GM04503 (cell line): ENCODE results near the gene DMXL1.
A peak's percentile ranks its signal among the peaks of the same experiment; 100 is the strongest.

Experiments used
- DNase-seq: peaks from one replicate; pipeline ENCODE4 v3.0.0-alpha.2; 2012; ENCODE audit warnings: low read depth

DMXL1 gene, protein sequence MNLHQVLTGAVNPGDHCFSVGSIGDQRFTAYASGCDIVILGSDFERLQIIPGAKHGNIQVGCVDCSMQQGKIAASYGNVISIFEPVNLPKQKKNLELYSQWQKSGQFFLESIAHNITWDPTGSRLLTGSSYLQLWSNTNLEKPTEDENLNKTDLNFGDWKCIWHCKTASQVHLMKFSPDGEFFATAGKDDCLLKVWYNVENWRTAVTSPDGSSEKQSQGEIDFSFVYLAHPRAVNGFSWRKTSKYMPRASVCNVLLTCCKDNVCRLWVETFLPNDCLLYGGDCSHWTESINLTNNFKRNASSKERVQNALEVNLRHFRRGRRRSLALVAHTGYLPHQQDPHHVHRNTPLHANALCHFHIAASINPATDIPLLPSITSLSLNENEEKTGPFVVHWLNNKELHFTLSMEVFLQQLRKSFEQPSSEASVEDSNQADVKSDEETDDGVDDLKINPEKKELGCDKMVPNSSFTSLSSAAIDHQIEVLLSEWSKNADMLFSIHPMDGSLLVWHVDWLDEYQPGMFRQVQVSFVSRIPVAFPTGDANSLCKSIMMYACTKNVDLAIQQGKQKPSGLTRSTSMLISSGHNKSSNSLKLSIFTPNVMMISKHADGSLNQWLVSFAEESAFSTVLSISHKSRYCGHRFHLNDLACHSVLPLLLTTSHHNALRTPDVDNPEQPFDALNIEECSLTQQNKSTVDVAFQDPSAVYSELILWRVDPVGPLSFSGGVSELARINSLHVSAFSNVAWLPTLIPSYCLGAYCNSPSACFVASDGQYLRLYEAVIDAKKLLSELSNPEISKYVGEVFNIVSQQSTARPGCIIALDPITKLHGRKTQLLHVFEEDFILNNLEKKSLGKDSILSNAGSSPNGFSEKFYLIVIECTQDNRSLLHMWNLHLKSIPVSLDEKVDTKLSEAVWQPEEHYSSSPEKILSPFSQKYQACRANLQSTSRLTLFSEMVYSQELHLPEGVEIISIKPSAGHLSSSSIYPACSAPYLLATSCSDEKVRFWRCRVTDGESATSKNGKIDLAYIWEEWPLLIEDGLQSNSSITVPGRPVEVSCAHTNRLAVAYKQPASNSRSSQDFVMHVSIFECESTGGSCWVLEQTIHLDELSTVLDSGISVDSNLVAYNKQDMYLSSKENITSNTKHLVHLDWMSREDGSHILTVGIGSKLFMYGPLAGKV (N-terminal part only)

DNA sequence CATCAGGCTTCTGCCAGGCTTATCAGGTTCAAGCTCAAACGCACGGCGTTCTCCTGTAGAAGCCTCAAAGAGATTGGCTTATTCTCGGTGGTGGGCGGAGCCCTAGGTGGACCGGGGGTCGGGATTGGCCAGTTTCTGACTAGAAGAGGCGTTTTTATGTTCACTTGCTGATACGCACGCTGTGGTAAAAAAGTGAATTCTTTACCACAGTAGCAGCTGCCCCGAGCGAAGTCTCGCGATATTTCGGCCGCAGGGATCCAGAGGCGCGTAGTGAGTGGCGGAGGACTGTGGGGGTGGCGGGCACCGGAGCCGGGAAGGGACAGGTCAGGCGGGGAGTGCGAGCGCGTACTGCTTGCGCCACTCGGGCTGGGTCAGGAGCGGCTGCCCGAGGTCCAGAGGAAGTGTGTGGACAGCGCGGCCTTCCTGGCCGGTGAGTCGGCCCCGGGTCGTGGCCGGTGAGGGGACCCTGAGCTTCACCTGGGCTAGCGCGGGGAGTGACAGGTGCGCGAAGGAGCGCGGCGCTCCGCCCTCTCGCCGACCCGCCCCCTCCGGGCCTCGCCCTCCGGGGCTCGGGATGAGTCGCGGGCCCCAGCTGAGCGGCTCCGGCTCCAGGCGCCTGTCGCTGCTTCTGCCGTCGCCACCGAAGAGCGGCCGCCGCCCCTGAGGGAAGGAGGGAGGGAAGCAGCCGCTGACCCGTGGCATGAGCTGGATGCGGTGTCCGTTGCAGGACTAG lies at the start of gene DMXL1:
TSS of gene DMXL1 (plus strand) at position 260 of the 733 bp plus-strand sequence. CDS start 483 bp downstream, outside the sequence.
- peak; percentile 96 for DNase-seq

DNA sequence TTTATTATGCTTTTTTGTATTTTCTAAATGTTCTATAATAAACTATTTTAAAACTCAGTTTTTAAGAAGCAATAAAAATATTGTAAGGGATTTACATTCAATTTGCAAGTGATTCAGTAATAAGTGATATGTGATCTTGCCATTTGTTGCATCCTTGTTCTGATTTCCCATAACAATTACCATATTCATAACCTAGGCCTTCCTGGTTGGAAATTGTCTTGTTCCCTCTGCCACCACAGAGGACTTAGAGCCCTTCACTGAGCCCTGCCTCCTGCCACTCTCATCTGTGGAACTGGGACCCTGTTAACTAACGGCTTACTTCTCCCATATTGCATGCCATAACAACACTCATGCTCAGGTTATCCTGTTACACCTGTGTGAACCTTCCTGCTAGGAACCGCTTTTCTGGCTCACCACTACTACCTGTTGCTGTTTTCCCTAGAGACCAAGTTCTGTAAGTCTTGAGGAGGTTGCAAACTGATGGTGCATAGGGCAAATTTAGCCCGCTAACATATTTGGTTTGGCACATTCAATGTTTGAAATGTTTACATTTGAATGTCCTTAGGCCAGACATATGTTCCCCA lies 49.6 kb upstream of the DMXL1 start:
- DNase-seq = no peak

DNA sequence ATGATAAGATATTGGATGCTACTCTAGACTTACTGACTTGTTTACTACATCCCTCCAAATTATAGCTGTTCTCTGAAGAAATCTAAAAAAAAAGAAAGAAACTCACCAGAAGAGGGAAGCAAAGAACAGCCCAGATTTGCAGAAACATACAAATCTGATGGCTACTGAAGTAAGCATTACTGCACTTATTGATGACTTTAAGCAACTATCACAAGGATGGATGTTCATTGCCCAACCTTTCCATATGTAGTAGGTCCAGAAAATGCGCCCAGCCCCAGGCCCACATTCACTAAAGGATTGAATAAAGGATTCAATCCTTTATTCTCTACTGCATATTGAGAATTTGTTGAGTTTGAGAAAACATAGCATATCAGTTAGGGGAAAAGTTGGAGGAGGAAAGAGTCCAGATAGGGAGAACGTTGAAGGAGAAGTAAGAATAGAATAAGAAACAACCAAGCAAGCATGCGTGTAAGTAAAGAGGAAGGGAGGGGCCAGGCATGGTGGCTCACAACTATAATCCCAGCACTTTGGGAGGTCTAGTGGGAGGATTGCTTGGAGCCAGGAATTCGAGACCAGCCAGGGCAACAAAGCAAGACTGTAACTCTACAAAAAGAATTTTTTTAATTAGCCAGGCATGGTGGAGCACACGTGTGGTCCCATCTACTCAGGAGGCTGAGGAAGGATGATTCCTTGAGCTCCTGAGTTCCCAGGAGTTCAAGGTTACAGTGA lies 48.7 kb upstream of the DMXL1 start:
- peak; percentile 10 for DNase-seq

DNA sequence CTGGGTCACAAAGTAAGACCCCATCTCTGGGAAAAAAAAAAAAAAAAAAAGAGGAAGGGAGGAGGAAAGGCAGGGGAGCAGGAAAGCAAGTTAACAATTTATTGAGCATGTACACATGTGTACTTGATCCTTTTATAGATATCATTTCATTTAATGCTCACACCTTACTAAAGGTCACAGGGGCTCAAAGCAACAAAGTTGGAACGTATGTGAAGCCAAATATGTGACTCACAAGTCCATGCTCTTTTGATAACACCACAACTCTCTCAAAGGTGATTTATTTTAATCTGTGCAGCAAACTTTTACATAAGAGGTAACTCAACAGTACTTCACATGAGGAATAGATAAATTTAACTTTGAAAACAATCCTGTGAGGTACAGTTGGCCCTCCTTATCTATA lies 48.1 kb upstream of the DMXL1 start:
- no peak for DNase-seq

DNA sequence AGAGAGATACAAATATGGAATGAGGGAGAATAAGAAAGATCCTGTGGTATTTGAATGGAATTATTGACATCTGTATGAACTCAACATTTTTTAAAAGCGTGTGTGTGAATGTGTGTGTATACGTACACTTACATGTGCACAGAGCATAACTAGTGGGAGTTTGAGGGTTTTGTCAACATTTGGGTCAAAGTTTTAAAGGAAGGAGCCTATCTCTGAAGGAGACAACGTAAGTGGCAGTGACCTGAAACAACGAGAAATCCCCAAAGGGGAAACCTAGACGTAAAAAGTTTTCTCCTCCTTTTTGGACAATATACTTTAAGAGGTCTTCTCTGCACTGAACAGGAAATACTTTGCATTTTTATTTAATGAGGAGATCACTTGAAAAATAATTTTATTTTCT lies 42.3 kb upstream of the DMXL1 start:
- no peak for DNase-seq

DNA sequence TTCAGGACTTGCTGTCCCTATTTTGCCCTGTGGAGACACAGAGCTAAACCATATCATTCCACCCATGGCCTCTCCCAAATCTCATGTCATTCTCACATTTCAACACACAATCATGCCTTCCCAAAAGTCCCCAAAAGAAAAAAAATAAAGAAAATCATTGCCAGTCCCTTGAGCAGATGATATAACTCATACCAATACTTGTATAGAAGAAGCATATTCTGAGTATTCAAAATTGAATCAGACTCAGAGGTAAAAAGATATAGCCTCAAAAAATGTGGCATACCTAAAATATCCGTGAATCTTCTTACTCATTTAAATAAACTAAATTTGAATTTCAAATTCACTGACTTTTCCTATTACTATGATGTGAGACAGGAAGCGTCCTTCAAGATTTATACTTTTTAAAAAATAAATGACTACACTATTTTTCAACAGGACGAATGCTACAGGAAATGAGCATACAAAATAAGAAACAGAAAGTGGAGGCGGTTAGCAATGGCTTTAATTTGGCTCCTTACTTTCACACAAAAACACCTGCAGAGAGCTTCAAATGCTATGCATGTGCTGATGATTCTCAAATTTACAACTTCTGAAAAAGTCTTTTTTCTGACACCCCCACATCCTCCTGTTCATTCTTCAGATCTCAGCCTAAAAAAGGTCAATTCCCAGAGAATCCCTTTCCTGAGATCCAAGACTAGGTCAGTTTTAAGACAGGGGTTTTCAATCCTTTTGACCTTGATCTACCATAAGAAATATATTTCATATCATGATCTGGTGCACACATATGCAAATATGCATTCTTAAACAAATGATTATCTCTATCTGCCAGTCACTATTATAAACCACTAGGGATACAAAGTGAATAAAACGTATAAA lies 39.6 kb upstream of the DMXL1 start:
- DNase-seq = no peak

DNA sequence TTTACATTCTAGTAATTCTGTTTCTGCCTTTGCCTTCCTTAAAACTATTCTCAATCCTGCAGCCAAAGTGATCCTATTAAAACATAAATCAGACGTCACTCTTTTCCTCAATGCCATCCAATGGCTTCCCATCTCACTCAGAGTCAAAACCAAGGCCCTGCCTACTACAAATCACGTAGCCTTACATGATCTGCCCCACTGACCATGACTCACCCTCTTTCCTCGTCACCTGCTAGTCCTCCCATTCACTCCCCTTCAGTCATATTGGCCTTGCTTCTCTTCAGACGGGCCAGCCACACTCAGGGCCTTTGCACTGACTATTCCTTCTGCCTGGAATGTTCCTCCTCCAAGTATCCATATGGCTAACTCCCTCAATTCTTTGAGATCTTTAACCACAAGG lies 39.0 kb upstream of the DMXL1 start:
- DNase-seq = no peak

DNA sequence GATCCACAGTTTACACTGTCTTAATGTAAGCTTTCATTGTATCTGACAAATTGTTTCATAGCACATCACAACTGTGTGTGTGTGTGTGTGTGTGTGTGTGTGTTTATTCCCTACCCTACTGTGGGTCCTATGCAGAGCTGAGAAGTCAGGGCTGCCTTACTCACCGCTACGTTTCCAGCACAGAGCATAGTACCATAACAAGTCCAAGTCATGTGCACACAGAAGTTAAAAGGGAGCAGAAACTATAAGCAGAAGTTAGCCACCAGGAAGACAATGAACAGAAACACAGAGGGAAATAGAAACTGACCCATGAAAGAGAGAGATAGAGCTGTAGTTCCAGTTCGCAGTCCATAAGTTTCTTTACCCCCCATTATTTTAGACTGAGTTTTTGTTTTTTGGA lies 38.2 kb upstream of the DMXL1 start:
- no peak for DNase-seq

DNA sequence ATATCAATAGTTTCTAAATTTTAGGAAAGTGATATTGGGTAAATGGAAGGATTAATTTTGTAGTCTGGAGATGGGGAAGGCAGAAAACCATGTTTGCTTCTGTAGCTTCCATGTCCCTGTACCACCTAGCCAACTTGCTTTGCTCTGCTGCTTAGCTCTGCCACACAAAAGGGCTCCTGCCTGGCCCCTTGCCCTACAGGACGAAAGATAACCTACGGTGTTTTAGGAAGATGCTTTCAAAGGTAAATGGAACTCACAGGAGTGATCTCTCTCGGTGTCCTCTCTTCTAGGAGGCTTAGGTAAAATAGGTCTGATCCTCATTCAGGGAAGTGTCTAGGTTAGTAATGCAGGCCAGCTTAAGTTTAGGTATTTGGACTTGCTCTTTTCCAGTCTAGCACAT lies 37.8 kb upstream of the DMXL1 start:
- no peak for DNase-seq

DNA sequence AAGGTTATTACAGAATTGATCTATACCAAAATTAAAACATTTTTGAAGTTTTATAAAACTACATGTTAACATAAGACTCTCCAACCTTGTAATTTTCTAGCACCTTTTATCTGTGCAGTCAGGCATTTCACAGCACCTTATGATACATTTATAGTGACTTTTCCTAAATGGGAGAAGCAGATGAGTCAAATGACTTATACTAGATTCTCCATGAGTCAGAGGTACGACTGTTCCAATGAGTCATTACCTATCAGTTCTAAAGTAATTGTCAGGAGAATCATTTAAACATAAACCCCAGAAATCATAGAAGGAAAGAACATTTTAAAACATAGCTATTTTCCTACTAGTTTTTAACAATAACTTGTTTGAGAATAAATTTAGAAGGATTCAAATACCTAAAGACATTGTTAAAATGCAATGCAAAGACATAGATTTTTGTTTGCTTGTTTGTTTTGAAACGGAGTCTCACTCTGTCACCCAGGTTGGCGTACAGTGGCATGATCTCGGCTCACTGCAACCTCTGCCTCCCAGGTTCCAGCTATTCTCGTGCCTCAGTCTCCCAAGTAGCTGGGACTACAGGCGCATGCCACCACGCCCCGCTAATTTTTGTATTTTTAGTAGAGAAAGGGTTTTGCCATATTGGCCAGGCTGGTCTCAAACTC lies 34.7 kb upstream of the DMXL1 start:
- DNase-seq = peak; percentile 39

DNA sequence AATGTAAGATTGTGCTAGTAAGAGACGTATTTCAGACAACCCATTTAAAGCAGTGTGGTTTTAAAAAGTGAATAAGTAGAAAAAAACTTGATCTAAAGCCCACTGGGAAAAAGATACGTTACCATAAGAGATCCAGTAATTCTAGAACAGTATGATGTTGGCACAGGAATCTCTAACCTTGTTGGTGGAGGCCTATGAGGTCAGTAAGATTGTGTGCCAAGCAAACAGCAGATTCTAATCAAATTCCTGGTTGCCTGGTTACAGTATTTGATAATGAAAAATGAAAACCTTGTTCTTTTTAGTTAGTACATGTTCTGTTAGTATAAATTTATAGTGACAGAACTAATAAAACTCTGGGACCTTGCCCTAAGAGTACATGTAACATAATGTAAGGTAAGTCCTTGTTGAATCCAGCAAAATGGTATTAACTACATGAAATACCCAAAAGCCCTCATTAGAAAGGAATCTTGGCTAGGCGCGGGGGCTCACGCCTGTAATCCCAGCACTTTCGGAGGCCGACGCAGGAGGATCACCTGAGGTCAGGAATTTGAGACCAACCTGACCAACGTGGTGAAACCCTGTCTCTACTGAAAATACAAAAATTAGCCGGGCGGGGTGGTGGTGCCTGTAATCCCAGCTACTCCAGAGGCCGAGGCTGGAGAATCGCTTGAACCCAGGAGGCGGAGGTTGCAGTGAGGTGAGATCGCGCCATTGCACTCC lies 33.2 kb upstream of the DMXL1 start:
- DNase-seq = no peak

DNA sequence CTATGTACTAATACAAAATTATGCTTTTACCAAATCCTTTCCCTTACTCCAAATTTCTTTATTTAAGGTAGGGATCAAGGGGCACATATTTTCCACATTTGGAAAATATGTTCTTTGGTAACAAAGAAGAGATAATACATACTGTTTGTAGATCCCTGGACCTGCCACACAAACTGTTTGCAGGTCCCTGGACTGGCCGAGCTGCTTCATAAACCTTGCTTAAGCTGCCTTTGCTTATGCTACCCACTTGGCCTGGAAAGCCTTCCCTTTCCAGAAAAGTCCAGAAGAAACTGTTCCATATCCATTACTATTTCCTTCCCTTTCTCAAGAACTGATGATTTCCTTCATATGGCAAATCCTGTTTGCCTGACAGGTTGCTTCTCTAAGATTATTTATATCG lies 22.6 kb upstream of the DMXL1 start:
- DNase-seq = no peak

DNA sequence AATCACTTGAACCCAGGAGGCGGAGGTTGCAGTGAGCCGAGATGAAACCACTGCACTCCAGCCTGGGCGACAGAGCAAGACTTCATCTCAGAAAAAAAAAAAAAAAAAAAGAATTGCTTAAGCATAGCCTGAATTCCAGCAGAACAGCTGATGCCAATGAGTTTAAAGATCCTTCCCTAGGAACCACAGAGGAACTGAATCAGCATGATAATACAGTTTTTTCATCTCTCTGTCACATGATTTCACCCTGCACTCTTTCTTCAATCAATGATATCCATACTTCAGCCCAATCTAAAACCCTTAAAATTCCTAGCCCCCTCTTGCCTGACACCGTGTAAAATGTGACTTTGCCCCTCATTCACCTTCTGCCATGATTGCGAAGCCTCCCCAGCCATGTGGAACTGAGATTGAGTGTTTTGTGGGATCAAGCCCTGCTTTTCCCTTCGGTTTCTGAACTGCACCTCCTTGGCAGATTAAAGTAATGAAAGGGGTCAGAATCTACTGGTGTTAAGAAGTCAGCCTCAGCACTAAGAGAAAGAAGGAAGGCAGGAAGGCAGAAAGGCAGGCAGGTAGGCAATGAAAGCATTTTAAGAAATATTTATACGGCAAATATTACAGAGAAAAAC lies 20.9 kb upstream of the DMXL1 start:
- DNase-seq = no peak

DNA sequence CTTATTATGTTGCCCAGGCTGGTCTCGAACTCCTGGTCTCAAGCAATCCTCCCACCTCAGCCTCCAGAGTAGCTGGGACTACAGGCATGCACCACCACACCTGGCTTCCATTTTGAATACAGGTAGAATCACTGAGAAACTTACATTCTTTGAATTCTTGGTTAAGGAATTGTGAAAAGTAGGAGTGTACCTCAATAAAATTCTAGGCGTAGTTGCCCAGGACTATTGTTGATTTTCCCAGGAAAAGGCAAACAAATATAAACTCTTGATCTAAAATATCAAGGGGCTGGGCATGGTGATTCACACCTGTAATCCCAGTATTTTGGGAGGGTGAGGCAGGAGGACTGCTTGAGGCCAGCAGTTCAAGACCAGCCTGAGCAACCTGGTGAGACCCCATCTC lies 16.8 kb upstream of the DMXL1 start:
- DNase-seq = no peak

DNA sequence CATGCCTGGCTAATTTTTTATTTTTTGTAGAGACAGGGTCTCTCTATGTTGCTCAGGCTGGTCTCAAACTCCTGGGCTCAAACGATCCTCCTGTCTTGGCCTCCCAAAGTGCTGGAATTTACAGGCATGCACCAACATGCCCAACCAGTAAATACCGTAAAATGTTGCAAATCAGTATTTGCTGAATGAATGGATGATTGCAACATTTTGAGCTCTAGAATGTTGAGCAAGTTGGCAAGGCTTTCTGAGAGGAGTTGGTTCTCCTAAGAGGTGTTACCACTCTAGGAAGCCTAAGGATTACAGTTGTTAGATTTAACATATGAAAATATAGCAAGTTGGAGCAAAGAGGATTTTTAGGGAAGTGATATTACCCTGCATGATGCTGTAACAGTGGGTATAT lies 15.6 kb upstream of the DMXL1 start:
- DNase-seq = no peak

DNA sequence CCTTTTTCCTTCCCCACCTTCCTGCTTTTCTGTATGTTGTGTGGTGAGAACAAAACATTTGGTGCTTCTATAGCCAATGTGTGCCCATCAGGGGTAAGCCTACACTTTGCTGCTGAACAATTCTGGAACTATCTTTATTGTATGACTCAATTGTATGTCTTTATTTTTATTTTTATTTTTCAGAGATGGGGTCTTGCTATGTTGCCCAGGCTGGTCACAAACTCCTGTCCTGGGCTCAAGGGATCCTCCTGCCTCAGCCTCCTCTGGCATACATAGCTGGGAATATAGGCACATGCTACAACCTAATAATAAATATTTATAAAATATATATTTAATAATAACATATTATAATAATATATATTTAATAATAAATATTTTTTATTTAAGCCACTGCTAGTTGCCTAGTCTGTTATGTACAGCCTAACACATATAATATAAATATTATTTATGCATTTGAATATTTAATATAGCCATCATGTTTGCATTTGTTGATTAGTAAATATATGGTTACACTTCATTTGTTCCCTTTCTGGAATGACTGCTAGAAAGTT lies 11.8 kb upstream of the DMXL1 start:
- DNase-seq = no peak

DNA sequence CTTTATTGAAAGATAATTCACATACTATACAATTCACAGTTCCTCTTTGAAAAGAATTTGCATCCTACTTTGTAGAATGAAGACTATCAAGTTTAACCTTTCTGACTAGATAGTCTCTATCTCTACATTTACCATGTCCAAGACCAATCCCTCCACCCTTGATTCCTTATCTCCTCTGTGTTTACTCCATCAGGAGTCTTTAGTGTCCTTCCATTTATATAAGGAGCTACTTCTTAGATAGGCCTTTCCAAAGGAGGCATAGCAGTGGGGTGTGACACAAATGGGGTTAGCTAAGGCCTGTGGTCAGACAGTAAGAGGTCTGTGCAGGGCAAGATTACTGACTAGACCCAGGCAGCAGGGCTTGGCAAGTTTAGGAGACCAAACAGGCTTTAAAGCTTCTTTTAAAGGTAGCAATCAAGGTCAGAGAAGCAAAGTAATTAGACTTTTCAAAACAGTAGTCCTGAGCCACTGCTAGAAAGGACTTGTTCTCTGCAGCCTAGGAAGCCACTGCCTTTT lies 11.1 kb upstream of the DMXL1 start:
- DNase-seq = no peak
